Neural progenitor cell (in vitro differentiated cells): Measurements from ENCODE around the gene DXO. TPM values are rescaled to one million over a fixed set of nuclear protein-coding genes. Genes with fewer than 3 reads are reported as not detected.

Experiments
- DNase-seq: peaks from one replicate; pipeline ENCODE4 v3.0.0-alpha.2; 2016; ENCODE audit warnings: low spot score
- H2AFZ ChIP-seq: fragments of 200-600 bp; sonication (generic); replicated peaks from 2 replicates; pipeline ENCODE4 v1.6.1; 2016; ENCODE audit warnings: antibody characterized with exemption
- H3F3A ChIP-seq: fragments of 200-600 bp; sonication (generic); 2 replicates; pipeline ENCODE4 v1.6.1; 2016; ENCODE audit warnings: antibody characterized with exemption, low read depth
- H3K27ac ChIP-seq: fragments of 200-600 bp; sonication (generic); 2 replicates; pipeline ENCODE4 v1.5.1; 2016; ENCODE audit warnings: mild to moderate bottlenecking
- H3K27me3 ChIP-seq: fragments of 200-600 bp; sonication (generic); 2 replicates; pipeline ENCODE4 v1.6.1; 2016; ENCODE audit warnings: mild to moderate bottlenecking, moderate library complexity
- H3K36me3 ChIP-seq: fragments of 200-600 bp; sonication (generic); 2 replicates; pipeline ENCODE4 v1.5.1; 2016
- H3K4me1 ChIP-seq: fragments of 200-600 bp; sonication (generic); 2 replicates; pipeline ENCODE4 v1.6.1; 2016; ENCODE audit warnings: mixed run types
- H3K4me2 ChIP-seq: fragments of 200-600 bp; sonication (generic); 2 replicates; pipeline ENCODE4 v1.6.1; 2016
- H3K4me3 ChIP-seq: fragments of 200-600 bp; sonication (generic); 2 replicates; pipeline ENCODE4 v1.5.1; 2016
- H3K79me2 ChIP-seq: fragments of 200-600 bp; sonication (generic); 2 replicates; pipeline ENCODE4 v1.6.1; 2016; ENCODE audit warnings: low read depth
- H3K9ac ChIP-seq: fragments of 200-600 bp; sonication (generic); 2 replicates; pipeline ENCODE4 v1.6.1; 2016
- H3K9me3 ChIP-seq: fragments of 200-600 bp; sonication (generic); 2 replicates; pipeline ENCODE4 v1.5.1; 2016; ENCODE audit warnings: low read depth
- H4K20me1 ChIP-seq: fragments of 200-600 bp; sonication (generic); 2 replicates; pipeline ENCODE4 v1.6.1; 2016; ENCODE audit warnings: low read depth
- H3K27ac Mint-ChIP-seq: 3 replicates; pipeline ENCODE4 v1.8.0; 2021; ENCODE audit warnings: mixed read lengths
- H3K27me3 Mint-ChIP-seq: 2 replicates; pipeline ENCODE4 v1.8.0; 2022; ENCODE audit warnings: low read depth, mild to moderate bottlenecking, inconsistent platforms, moderate library complexity, mixed read lengths; ENCODE audit not compliant: insufficient read depth
- H3K36me3 Mint-ChIP-seq: 3 replicates; pipeline ENCODE4 v1.8.0; 2021; ENCODE audit warnings: mixed read lengths
- H3K4me1 Mint-ChIP-seq: 3 replicates; pipeline ENCODE4 v1.8.0; 2021; ENCODE audit warnings: mixed read lengths
- H3K4me3 Mint-ChIP-seq: 3 replicates; pipeline ENCODE4 v1.8.0; 2021; ENCODE audit warnings: mild to moderate bottlenecking, moderate library complexity, mixed read lengths
- H3K9me3 Mint-ChIP-seq: 3 replicates; pipeline ENCODE4 v1.8.0; 2020; ENCODE audit warnings: mixed read lengths
- EZH2 ChIP-seq: fragments of 200-600 bp; sonication (generic); IDR thresholded peaks from 2 replicates; pipeline ENCODE4 v1.6.1; 2017; ENCODE audit warnings: antibody characterized with exemption, mild to moderate bottlenecking, moderate library complexity
- EZH2phosphoT487 ChIP-seq: fragments of 200-600 bp; sonication (generic); IDR thresholded peaks from 2 replicates; pipeline ENCODE4 v1.6.1; 2017; ENCODE audit warnings: antibody characterized with exemption
- total RNA-seq: library from RNA; depleted of rRNA; stranded (reverse); fragments of >200 nt; gene quantifications from 2 replicates; pipeline ENCODE4 v1.2.3, GENCODE V29; 2015; ENCODE audit warnings: low replicate concordance
- TF ChIP-seq, protein P1 (sequence below): fragments of 200-600 bp; sonication (generic); IDR thresholded peaks from 2 replicates; pipeline ENCODE4 v1.5.1; 2017; ENCODE audit warnings: antibody characterized with exemption, mild to moderate bottlenecking

The DXO gene
- total RNA-seq, 1 donor from 2014 or later = 10.2 TPM

DNA sequence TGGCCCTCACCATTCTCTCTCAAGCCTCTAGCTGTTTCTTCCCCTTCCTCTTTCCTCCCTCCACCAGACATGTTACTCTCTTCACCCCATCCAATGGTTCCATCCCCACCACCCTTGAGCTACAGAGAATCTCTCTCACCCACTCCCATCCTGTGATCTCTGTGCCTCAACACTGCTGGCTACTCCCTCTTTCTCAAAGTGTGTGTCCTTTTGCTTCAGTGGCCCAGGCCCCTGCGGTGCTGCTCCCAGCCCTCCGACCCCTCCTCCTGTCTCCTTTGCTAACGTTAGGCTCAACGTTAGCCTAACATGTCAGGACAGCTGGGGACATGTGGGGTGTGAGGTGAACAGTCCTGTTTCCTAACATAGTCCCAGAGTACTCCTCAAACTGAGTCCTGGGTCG lies 19.0 kb downstream of the DXO start:
- peaks cover 13% of the 10 kb centered on the region for H3K79me2 ChIP-seq
- H3K4me3 ChIP-seq = no peak overlapping the region
- H3K4me2 ChIP-seq = no peak overlapping the region
- H3K36me3 ChIP-seq = peaks cover 5% of the 10 kb centered on the region
- no peak for DNase-seq
- H3K9ac ChIP-seq = no peak overlapping the region
- peaks cover 5% of the 10 kb centered on the region for H3K27me3 ChIP-seq
- peaks cover 4% of the 10 kb centered on the region for H3K4me1 ChIP-seq
- H3K9me3 ChIP-seq = no peaks in the 10 kb centered on the region
- H2AFZ ChIP-seq = no peak overlapping the region
- peaks cover 17% of the 10 kb centered on the region for H3K36me3 Mint-ChIP-seq
- no peaks in the 10 kb centered on the region for H3K9me3 Mint-ChIP-seq
- no peak overlapping the region for H3K27ac Mint-ChIP-seq
- TF ChIP-seq EZH2phosphoT487 (no peak), EZH2 (no peak)
- TF ChIP-seq, protein P1, sequence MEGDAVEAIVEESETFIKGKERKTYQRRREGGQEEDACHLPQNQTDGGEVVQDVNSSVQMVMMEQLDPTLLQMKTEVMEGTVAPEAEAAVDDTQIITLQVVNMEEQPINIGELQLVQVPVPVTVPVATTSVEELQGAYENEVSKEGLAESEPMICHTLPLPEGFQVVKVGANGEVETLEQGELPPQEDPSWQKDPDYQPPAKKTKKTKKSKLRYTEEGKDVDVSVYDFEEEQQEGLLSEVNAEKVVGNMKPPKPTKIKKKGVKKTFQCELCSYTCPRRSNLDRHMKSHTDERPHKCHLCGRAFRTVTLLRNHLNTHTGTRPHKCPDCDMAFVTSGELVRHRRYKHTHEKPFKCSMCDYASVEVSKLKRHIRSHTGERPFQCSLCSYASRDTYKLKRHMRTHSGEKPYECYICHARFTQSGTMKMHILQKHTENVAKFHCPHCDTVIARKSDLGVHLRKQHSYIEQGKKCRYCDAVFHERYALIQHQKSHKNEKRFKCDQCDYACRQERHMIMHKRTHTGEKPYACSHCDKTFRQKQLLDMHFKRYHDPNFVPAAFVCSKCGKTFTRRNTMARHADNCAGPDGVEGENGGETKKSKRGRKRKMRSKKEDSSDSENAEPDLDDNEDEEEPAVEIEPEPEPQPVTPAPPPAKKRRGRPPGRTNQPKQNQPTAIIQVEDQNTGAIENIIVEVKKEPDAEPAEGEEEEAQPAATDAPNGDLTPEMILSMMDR = no peak
- H3K27ac ChIP-seq = peak overlapping the region; percentile 18
- H3K4me1 Mint-ChIP-seq = peaks cover 10% of the 10 kb centered on the region
- no peak overlapping the region for H3K4me3 Mint-ChIP-seq
- H3K27me3 Mint-ChIP-seq = peaks cover 7% of the 10 kb centered on the region
- H4K20me1 ChIP-seq = no peaks in the 10 kb centered on the region
- peaks cover 10% of the 10 kb centered on the region for H3F3A ChIP-seq

DNA sequence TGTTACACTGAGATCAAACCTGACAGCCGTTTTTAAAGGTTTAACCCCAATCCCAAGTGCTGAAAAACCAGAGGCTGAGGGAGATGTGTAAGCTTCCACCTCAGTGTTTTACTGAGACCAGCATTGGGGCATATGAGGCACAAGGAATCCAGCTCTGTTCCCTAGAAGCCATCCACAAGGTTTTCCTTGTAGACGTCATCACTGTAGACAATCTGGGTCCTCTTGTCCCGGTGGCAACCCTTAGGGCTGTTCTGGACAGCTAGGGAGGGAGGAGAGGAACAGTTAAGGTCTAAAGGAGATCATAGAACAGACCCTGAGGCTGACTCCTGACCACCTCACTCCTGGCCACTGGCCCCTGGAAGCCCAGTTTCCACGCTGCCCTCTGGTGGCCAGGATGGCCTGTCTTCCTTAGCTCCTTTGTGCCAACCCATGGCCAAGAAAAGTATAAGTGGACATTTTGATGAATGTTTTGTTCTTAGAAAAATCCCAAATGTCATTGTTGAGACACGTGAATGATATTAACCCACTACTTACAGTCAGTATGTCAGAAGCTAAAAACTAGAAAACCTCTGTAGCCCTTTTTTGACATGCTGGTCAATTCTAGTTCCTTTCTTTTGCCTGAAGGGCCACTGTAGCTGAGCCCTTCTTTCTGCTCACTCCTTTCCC lies 19.7 kb downstream of the DXO start:
- H3K36me3 ChIP-seq = peaks cover 5% of the 10 kb centered on the region
- Mint-ChIP-seq H3K27ac (no peak overlapping the region), H3K9me3 (no peaks in the 10 kb centered on the region), H3K36me3 (peaks cover 17% of the 10 kb centered on the region), H3K4me1 (peaks cover 4% of the 10 kb centered on the region), H3K27me3 (peaks cover 11% of the 10 kb centered on the region), H3K4me3 (no peak overlapping the region)
- no peak overlapping the region for H3K4me3 ChIP-seq
- no peaks in the 10 kb centered on the region for H3K9me3 ChIP-seq
- no peak overlapping the region for H3K9ac ChIP-seq
- TF ChIP-seq, protein P1 = peak; percentile 89
- TF ChIP-seq EZH2 = no peak
- H3K27me3 ChIP-seq = peaks cover 11% of the 10 kb centered on the region
- peak; percentile 84 for DNase-seq
- no peaks in the 10 kb centered on the region for H4K20me1 ChIP-seq
- H3K4me1 ChIP-seq = no peaks in the 10 kb centered on the region
- H3K4me2 ChIP-seq = no peak overlapping the region
- H2AFZ ChIP-seq = no peak overlapping the region
- peak overlapping the region; percentile 18 for H3K27ac ChIP-seq
- peaks cover 7% of the 10 kb centered on the region for H3K79me2 ChIP-seq
- peaks cover 10% of the 10 kb centered on the region for H3F3A ChIP-seq

- no peaks in the 10 kb centered on the region for H4K20me1 ChIP-seq
- H3K9ac ChIP-seq = no peak overlapping the region
- no peak overlapping the region for H3K4me3 ChIP-seq
- Mint-ChIP-seq H3K36me3 (peaks cover 12% of the 10 kb centered on the region), H3K4me3 (no peak overlapping the region), H3K4me1 (peaks cover 9% of the 10 kb centered on the region), H3K27ac (no peak overlapping the region), H3K9me3 (no peaks in the 10 kb centered on the region), H3K27me3 (peaks cover 11% of the 10 kb centered on the region)
- H3K4me2 ChIP-seq = no peak overlapping the region
- H3K27ac ChIP-seq = no peak overlapping the region
- H3K9me3 ChIP-seq = no peaks in the 10 kb centered on the region
- H2AFZ ChIP-seq = no peak overlapping the region
- no peaks in the 10 kb centered on the region for H3K4me1 ChIP-seq
- no peaks in the 10 kb centered on the region for H3K79me2 ChIP-seq
- H3K27me3 ChIP-seq = peaks cover 11% of the 10 kb centered on the region
- peaks cover 10% of the 10 kb centered on the region for H3F3A ChIP-seq
- no peak for DNase-seq
- TF ChIP-seq, protein P1 = no peak
- no peak for TF ChIP-seq EZH2phosphoT487
- TF ChIP-seq EZH2 = no peak
- no peaks in the 10 kb centered on the region for H3K36me3 ChIP-seq
Observed at GRCh38 chr6:31949926-31950548, 21.9 kb downstream of the DXO start.
